Uterus (tissue), 2 donors: Measurements from ENCODE around the gene HOMER1.

Experiments
- POLR2A ChIP-seq, 2 donors: fragments of 450-650 bp; IDR thresholded peaks; one replicate each; pipeline ENCODE4 v1.6.1; 2016; ENCODE audit warnings: antibody characterized with exemption in 2 of 2, mild to moderate bottlenecking in 1 of 2, moderate library complexity in 1 of 2
- TF ChIP-seq, protein P1 (sequence below), 4 experiments: fragments of 200-600 bp in 2 of 4; fragments of 450-650 bp in 2 of 4; sonication (generic) in 2 of 4; IDR thresholded peaks; one replicate each; pipeline ENCODE4 v1.5.1; 2016 to 2019; ENCODE audit warnings: antibody characterized with exemption in 4 of 4, mild to moderate bottlenecking in 2 of 4, moderate library complexity in 1 of 4

DNA sequence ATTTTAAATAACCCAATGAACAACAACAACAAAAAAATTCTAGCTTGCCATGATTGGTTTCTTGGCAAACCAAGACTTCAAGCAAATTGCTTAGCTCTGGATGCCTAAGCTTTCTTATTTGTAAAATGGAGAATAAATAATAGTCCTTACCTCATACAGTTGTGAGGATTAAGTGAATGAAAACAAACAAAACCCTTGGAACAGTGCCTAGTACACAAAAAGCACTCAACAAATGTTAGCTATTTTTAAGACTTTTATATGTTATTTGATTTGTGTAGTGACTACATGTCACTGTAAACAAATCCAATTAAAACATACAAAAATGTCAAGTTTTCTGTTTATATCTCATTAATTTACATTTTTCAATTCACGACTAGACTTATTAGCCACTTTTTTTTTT, 13.5 kb upstream of the HOMER1 start:
- TF ChIP-seq, protein P1, sequence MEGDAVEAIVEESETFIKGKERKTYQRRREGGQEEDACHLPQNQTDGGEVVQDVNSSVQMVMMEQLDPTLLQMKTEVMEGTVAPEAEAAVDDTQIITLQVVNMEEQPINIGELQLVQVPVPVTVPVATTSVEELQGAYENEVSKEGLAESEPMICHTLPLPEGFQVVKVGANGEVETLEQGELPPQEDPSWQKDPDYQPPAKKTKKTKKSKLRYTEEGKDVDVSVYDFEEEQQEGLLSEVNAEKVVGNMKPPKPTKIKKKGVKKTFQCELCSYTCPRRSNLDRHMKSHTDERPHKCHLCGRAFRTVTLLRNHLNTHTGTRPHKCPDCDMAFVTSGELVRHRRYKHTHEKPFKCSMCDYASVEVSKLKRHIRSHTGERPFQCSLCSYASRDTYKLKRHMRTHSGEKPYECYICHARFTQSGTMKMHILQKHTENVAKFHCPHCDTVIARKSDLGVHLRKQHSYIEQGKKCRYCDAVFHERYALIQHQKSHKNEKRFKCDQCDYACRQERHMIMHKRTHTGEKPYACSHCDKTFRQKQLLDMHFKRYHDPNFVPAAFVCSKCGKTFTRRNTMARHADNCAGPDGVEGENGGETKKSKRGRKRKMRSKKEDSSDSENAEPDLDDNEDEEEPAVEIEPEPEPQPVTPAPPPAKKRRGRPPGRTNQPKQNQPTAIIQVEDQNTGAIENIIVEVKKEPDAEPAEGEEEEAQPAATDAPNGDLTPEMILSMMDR (IDR thresholded peaks at IDR 0.05), result no peak
- TF ChIP-seq POLR2A (IDR thresholded peaks at IDR 0.05), result no peak
